IPS DF 4.7 (cell line): ENCODE results near the gene LHB.
"Not testable (repeated sequence)": the region's sequence is repeated elsewhere in the genome, so short reads cannot be mapped to it uniquely, and the experiment has no call there.

ENCODE experiments used
- DNase-seq: peaks from one replicate; pipeline ENCODE4 v3.0.0-alpha.2; 2013; ENCODE audit warnings: low spot score; ENCODE audit errors: extremely low read depth

The LHB gene

GRCh38 chr19:49038557-49039276 lies 21.8 kb upstream of the LHB start:
- not testable (repeated sequence) for DNase-seq

- not testable (repeated sequence) for DNase-seq
These were observed 21.2 kb upstream of the LHB start for GRCh38 chr19:49038111-49038510.

GRCh38 chr19:49036815-49037214 lies 19.9 kb upstream of the LHB start, which contains the start of gene CGB1:
Gene CGB1 (minus strand): TSS chr19:49036895. CDS start chr19:49036711, 184 bp downstream.
- DNase-seq, result not testable (repeated sequence)

- DNase-seq, result not testable (repeated sequence)
These were observed 14.9 kb upstream of the LHB start, which contains the start of gene CGB2 for GRCh38 chr19:49031642-49032301. Gene CGB2 (plus strand): TSS chr19:49031890. CDS start chr19:49032096, 206 bp downstream.

GRCh38 chr19:49030323-49030722 lies 13.4 kb upstream of the LHB start:
- not testable (repeated sequence) for DNase-seq

GRCh38 chr19:49029749-49030148 lies 12.9 kb upstream of the LHB start:
- not testable (repeated sequence) for DNase-seq

- not testable (repeated sequence) for DNase-seq
These were observed 11.8 kb upstream of the LHB start for GRCh38 chr19:49028686-49029085.

- not testable (repeated sequence) for DNase-seq
These were observed 8.7 kb upstream of the LHB start for GRCh38 chr19:49025599-49025998.

GRCh38 chr19:49025088-49025487 lies 8.2 kb upstream of the LHB start:
- not testable (repeated sequence) for DNase-seq

- not testable (repeated sequence) for DNase-seq
These were observed 7.3 kb upstream of the LHB start, which contains the start of gene CGB3 for GRCh38 chr19:49024233-49024632. Gene CGB3 (minus strand): TSS chr19:49024333. CDS start chr19:49023971, 362 bp downstream.

- DNase-seq, result no peak
These were observed 5.2 kb upstream of the LHB start for GRCh38 chr19:49022116-49022515.

GRCh38 chr19:49020931-49021895 lies 4.3 kb upstream of the LHB start:
- no peak for DNase-seq

- no peak for DNase-seq
These were observed 3.5 kb upstream of the LHB start for GRCh38 chr19:49020342-49020741.

- no peak for DNase-seq
These were observed 2.5 kb upstream of the LHB start for GRCh38 chr19:49019242-49019932.

- DNase-seq, result not testable (repeated sequence)
These were observed 1.7 kb upstream of the LHB start for GRCh38 chr19:49018388-49019241.

GRCh38 chr19:49017666-49018351 lies 918 bp upstream of the LHB start:
- DNase-seq, result no peak

- no peak for DNase-seq
These were observed 638 bp downstream of the LHB start for GRCh38 chr19:49016067-49016839.

- DNase-seq, result no peak
These were observed 2.0 kb downstream of the LHB start for GRCh38 chr19:49014870-49015255.
